Coronary artery (tissue), 2 donors: ENCODE data around the gene ITGAV.

Experiments
- DNase-seq: peaks from one replicate; pipeline ENCODE4 v3.0.0-alpha.2; 2017; ENCODE audit warnings: low spot score
- H3K27ac ChIP-seq, 2 donors: fragments of 200-600 bp; sonication (generic); one replicate each; pipeline ENCODE4 v1.5.1; 2016 to 2019
- H3K4me3 ChIP-seq: fragments of 200-600 bp; sonication (generic); 2 replicates; pipeline ENCODE4 v1.5.1; 2016; ENCODE audit warnings: mild to moderate bottlenecking, moderate library complexity
- TF ChIP-seq, protein P1 (sequence below): fragments of 200-600 bp; sonication (generic); IDR thresholded peaks from one replicate; pipeline ENCODE4 v1.5.1; 2019; ENCODE audit warnings: antibody characterized with exemption

The ITGAV gene

DNA sequence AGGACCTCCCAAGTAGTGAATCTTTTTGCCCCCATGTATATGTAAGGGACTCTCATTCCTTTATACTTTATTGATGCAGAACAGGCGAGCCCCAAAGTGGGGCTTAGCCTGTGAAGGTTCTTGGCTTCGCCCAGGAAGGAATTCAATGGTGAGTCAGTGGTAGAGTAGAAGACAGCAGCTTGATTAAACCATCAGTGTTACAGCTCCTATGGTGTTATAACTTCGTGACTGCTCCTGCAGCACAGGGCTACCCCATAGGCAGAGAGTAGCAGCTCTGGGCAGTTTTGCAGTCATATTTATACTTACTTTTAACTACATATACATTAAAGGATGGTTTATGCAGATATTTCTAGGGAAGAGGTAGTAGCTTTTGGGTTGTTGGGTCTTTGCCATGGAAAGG lies 115.0 kb downstream of the ITGAV start:
- DNase-seq: no peak
- Histone ChIP-seq H3K27ac (no peak overlapping the region), H3K4me3 (no peak overlapping the region)
- TF ChIP-seq, protein P1, sequence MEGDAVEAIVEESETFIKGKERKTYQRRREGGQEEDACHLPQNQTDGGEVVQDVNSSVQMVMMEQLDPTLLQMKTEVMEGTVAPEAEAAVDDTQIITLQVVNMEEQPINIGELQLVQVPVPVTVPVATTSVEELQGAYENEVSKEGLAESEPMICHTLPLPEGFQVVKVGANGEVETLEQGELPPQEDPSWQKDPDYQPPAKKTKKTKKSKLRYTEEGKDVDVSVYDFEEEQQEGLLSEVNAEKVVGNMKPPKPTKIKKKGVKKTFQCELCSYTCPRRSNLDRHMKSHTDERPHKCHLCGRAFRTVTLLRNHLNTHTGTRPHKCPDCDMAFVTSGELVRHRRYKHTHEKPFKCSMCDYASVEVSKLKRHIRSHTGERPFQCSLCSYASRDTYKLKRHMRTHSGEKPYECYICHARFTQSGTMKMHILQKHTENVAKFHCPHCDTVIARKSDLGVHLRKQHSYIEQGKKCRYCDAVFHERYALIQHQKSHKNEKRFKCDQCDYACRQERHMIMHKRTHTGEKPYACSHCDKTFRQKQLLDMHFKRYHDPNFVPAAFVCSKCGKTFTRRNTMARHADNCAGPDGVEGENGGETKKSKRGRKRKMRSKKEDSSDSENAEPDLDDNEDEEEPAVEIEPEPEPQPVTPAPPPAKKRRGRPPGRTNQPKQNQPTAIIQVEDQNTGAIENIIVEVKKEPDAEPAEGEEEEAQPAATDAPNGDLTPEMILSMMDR: no peak

DNA sequence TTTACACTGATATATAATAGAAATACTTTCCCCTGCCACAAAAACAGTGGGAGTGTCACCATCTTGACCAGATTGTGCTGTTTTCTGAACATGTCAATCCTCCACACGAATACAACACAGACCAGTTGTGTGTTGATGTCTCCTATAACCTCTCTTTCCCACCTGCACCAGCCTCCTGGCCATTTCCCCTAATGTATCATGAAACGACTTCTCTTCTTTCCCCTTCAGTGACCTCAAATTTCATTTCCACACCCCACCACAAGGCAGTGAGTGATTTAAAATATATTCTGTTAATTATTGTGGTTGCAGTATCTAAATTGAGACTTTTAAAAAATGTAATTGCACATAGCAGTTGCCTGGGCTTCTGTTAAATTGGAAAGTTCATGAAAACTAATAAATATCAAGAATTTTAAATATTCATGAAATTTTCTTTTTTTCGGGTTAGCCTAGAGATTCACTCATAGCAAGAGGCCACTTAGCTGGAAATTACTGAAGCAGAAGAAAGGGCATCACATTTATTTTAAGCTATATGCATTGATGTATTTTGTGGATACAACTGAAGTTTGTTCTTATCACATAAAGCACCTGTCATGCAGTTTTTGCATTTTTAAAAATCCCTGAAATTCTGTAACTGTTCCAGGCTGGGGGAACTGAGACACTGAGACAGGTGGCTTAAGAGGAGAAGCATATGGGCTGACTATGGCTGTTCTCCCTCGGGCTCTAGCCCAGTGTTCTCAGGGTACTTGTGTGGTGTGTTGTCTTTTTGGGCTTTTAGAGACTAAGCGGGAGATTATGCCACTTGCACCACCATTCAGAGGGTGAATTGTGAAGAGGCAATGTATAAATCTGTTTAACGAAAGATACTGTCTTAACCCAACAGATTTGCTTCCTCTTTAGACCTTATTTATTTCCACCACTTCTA lies 119.9 kb downstream of the ITGAV start:
- TF ChIP-seq, protein P1: no peak
- H3K4me3 ChIP-seq: no peak overlapping the region
- DNase-seq: no peak
- no peak overlapping the region for H3K27ac ChIP-seq

DNA sequence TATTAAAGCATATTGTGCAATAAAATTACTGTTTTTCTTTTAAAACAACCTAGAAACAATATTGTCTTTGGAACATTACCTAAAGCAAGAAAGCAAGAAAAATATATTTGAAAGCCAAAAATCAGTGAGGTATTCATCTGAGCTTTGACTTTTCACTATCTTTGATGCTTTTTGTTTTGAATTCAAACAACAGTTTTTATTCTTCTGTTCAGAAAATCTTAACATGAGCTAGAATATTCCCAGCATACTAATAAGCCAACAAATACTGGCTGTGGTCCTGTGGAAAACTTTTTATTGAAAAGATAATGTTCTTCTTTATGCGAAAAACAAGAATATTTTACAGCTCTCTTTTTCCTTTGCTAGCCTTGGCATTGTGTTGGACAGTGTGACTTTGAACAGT lies 123.8 kb downstream of the ITGAV start:
- TF ChIP-seq, protein P1: no peak
- no peak for DNase-seq
- H3K27ac ChIP-seq: no peak overlapping the region
- H3K4me3 ChIP-seq: no peak overlapping the region

DNA sequence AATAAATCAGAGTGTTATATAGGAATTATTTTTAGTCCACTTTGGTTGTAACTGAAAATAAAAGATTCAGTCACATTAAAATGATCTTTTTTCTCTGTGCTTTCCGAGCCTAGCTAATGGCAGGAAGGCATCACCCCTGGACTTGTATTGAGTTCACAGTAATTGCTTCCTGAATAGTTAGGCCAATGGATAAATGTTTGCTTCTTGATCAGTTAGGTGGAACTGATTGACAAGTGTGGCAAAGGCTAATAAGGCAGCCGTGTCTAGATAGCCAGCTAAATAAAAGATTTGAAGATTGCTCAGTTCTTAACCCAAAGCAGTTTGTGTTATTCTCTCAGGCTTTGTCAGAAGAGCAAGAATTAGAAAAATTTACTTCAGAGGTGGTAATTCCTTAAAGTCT lies 124.8 kb downstream of the ITGAV start:
- no peak for DNase-seq
- no peak overlapping the region for H3K27ac ChIP-seq
- TF ChIP-seq, protein P1: no peak

DNA sequence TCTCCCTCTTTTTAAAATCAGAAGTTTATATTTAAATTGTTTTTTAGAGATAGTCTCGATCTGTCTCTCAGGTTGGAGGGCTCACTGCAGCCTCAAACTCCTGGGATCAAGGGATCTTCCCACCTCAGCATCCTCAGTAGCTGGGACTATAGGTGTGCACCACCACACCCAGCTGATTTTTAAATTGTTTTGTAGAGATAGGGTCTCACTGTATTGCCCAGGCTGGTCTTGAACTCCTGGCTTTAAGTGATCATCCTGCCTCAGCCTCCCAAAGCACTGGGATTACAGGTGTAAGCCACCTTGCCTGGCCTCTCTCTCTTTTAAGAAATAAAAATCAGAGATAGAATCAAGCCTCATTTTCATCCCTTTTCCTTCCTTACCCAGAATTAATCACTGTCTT lies 126.1 kb downstream of the ITGAV start:
- Histone ChIP-seq H3K27ac (no peak overlapping the region), H3K4me3 (no peak overlapping the region)
- no peak for DNase-seq
- TF ChIP-seq, protein P1: no peak

More for the DNA sequence above, 124.8 kb downstream of the ITGAV start:
- H3K4me3 ChIP-seq: no peak overlapping the region

DNA sequence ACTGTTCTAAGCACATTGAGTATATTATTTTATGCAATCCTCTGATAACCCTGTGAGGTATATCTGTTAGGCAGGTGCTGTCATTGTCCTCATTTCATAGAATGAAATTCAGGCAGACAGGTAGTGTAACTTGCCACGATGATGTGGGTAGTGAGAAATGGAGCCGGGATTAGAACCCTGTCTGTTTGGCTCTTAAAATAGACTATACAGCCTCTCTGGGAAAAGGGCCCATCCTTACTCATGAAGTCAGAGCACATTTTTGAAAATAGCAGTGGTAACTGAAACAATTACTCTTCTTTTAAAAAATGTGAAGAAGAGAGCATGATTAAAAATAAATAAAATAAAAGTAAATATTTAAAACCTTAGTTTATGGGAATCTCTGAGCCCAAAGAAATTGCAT lies 127.0 kb downstream of the ITGAV start:
- no peak for DNase-seq
- TF ChIP-seq, protein P1: no peak
- H3K4me3 ChIP-seq: no peak overlapping the region
- H3K27ac ChIP-seq: no peak overlapping the region
